Measurements from ENCODE around the gene IFITM1. TPM values are rescaled to one million over a fixed set of nuclear protein-coding genes. Genes with fewer than 3 reads are reported as not detected.

The IFITM1 gene
- total and polyA plus RNA-seq, 2 of the 8 experiments (the other 6 are each of a cell fraction or from before 2014, with no cell fraction given): 394 to 1,464 TPM

DNA sequence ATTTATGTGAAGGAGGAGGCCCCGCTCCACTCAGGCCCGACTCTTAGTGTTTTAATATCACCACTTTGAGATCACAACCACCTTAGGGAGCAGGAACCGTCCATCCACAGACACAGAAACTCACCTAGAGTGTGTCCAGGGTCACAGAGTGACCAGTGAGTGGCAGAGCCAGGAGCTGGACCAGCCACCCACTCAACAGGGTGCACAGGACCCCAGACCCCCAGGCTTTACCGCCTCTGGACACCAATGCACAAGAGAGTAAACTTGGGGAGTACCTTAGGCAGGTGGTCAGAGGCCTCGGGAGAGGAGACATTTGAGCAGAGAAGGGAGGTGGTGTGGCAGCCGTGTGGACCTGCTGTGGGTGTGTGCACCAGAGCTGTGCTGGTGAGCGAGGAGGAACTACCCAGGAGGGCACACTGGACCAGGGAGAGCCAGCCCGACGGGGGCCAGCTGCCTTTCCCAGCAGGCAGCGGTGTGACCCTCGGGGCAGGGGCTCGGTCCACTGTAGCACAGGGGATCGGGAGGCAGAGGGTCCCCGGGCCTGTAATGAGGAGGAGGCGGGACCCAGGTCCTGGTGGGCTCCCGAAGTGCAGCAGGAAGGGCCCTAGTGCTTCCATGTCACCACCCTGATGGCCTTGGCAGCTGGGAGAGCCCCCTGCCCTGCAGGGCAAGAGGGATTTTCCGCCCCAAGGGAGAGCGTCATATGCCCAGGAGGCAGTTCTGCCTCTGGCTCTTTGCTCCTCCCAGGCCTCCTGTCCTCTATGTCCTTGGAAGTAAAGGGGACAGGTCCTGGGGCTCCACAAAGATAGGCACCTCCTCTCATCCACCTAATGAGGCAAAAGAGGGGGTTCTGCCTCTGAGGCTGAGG lies 43.2 kb upstream of the IFITM1 start:
- H3K9me3 ChIP-seq (ENCODE audit: insufficient read depth in 2 of 2, low read depth in 1 of 2, low read length in 1 of 2): peaks cover 4 to 9% of the 10 kb centered on the region in 2 experiments; a peak in 3 of 4 replicates
- peak overlapping the region; percentile 29 for H4K91ac ChIP-seq (replicated peaks; ENCODE audit: insufficient read length, low read length)
- FAIRE-seq: no peak
- no peaks in the 10 kb centered on the region for H3K27me3 ChIP-seq (replicated peaks in 1 of 4; ENCODE audit: control insufficient read depth in 3 of 4, extremely low read depth in 1 of 4, insufficient read depth in 3 of 4, low read length in 3 of 4)
- peak overlapping the region; percentile 60 for H3K18ac ChIP-seq (ENCODE audit: extremely low read depth, low read length)
- H2BK20ac ChIP-seq (ENCODE audit: low read length): 0 out of 2 replicates have a peak overlapping the region, but pooled peaks have one; percentile 61
- H3K23ac ChIP-seq (ENCODE audit: insufficient read length): no peak overlapping the region
- no peak overlapping the region for H3K14ac ChIP-seq (ENCODE audit: insufficient read length)
- DNase-seq (ENCODE audit: low read depth in 1 of 2, low spot score in 2 of 2): peak in 1 of 2 experiments; percentile 44
- peak overlapping the region; percentile 80; the same call in 1 of the 2 replicates for H2BK12ac ChIP-seq (ENCODE audit: low read depth, low read length)
- TF ChIP-seq BACH1 (IDR thresholded peaks at IDR 0.05; ENCODE audit: low read length) (no peak), GTF2F1 (IDR thresholded peaks at IDR 0.05; ENCODE audit: borderline replicate concordance, low read depth, low read length) (no peak), CBX5 (IDR thresholded peaks at IDR 0.05; ENCODE audit: low read depth, low read length) (no peak), CBX8 (IDR thresholded peaks at IDR 0.05; ENCODE audit: borderline replicate concordance, low read depth, low read length) (no peak), YY1 (IDR thresholded peaks at IDR 0.05; ENCODE audit: low read depth, low read length) (no peak), EZH2 (IDR thresholded peaks at IDR 0.05; ENCODE audit: low read depth, low read length, severe bottlenecking) (no peak), GABPA (IDR thresholded peaks at IDR 0.05; ENCODE audit: borderline replicate concordance, insufficient read depth, low read length) (no peak), EP300 (IDR thresholded peaks at IDR 0.05; ENCODE audit: borderline replicate concordance in 1 of 2, low read depth in 2 of 2, low read length in 2 of 2) (no peak), JUND (IDR thresholded peaks at IDR 0.05; ENCODE audit: low read length) (no peak), CREB1 (IDR thresholded peaks at IDR 0.05) (no peak)
- H3K36me3 ChIP-seq (ENCODE audit: control insufficient read depth in 2 of 4, insufficient read depth in 4 of 4, low read length in 3 of 4): no peaks in the 10 kb centered on the region
- no peak overlapping the region for H2AFZ ChIP-seq (ENCODE audit: low read length)
- H4K5ac ChIP-seq (ENCODE audit: insufficient read length, low read depth, low read length): no peak overlapping the region
- no peaks in the 10 kb centered on the region for H4K20me1 ChIP-seq (replicated peaks in 1 of 2; ENCODE audit: control insufficient read depth in 1 of 2, insufficient read depth in 2 of 2, low read length in 2 of 2)
- peak overlapping the region; percentile 40; the same call in 1 of the 2 replicates for H2BK15ac ChIP-seq (ENCODE audit: low read length)
- CTCF ChIA-PET (ENCODE audit: partially characterized antibody): interaction anchor here (1.0 to 7.0 kb wide), 5 partner anchors 8 to 19 kb away, joined by 3 to 36 read pairs (median 3); no protein-coding TSS in a partner anchor
- H3K27ac ChIP-seq (ENCODE audit: low read depth, low read length): no peak overlapping the region
- H3K4me3 ChIP-seq (ENCODE audit: extremely low read depth in 1 of 4, insufficient read depth in 2 of 4, low read depth in 3 of 4, low read length in 4 of 4): no peak overlapping the region
- H2AK5ac ChIP-seq (ENCODE audit: low read depth, low read length): no peak overlapping the region
- no peak overlapping the region for H3K56ac ChIP-seq (replicated peaks; ENCODE audit: insufficient read length, low read depth, low read length)
- POLR2A ChIA-PET (ENCODE audit: partially characterized antibody): interaction anchor here (0.8 to 2.5 kb wide), 4 partner anchors 9 to 17 kb away, joined by 3 to 8 read pairs (median 5); no protein-coding TSS in a partner anchor
- WGBS, 2 experiments (ENCODE audit: extremely low coverage in 1 of 2, insufficient coverage in 1 of 2, insufficient read length in 1 of 2, insufficient replicate concordance in 2 of 2, low coverage in 1 of 2, low lambda C conversion rate in 2 of 2, missing lambda C conversion rate in 1 of 2): 89% methylated on average over 18 of the region's 18 CpGs; no CpG with 5 or more reads in 1 of the 2 experiments
- no peak overlapping the region for H3K4me2 ChIP-seq (ENCODE audit: insufficient read depth in 1 of 2, low read depth in 2 of 2, low read length in 2 of 2)
- no peaks in the 10 kb centered on the region for H3K79me2 ChIP-seq (ENCODE audit: control insufficient read depth in 1 of 2, insufficient read depth in 2 of 2, low read length in 2 of 2)
- no peak overlapping the region for H4K8ac ChIP-seq (ENCODE audit: extremely low read depth, insufficient read depth, low read length)
- H3K4ac ChIP-seq (replicated peaks; ENCODE audit: insufficient read length, low read depth, low read length): peak overlapping the region; percentile 54
- peak overlapping the region; percentile 60; the same call in 1 of the 2 replicates for H2BK5ac ChIP-seq (ENCODE audit: low read depth, low read length)
- H2BK120ac ChIP-seq (replicated peaks; ENCODE audit: low read depth, low read length): no peak overlapping the region
- peaks cover 4 to 20% (median 14%) of the 10 kb centered on the region in 4 experiments for H3K4me1 ChIP-seq (replicated peaks in 1 of 4; ENCODE audit: control insufficient read depth in 3 of 4, insufficient read depth in 4 of 4, low read length in 3 of 4)
- H3K9ac ChIP-seq (replicated peaks in 1 of 4; ENCODE audit: extremely low read depth in 1 of 4, low read depth in 3 of 4, low read length in 3 of 4): no peak overlapping the region
- no peaks in the 10 kb centered on the region for H3K23me2 ChIP-seq (ENCODE audit: low read depth, low read length)
- H3K79me1 ChIP-seq (ENCODE audit: low read depth, low read length): no peaks in the 10 kb centered on the region
